Tibial nerve (tissue), 4 donors: Measurements from ENCODE around the gene TNS2. TPM values are rescaled to one million over a fixed set of nuclear protein-coding genes. Genes with fewer than 3 reads are reported as not detected.
"Not testable (repeated sequence)": the region's sequence is repeated elsewhere in the genome, so short reads cannot be mapped to it uniquely, and the experiment has no call there.

ENCODE experiments used
- DNase-seq, 2 donors: peaks; one replicate each; pipeline ENCODE4 v3.0.0-alpha.2; 2019; ENCODE audit warnings: low spot score in 2 of 2
- H3K27ac ChIP-seq, 4 donors: fragments of 200-600 bp; sonication (generic) in 3 of 4; one replicate each; pipeline ENCODE4 v1.5.1; 2017 to 2019; ENCODE audit warnings: mild to moderate bottlenecking in 1 of 4
- H3K27me3 ChIP-seq, 2 donors: fragments of 200-600 bp; sonication (generic) in 1 of 2; one replicate each; pipeline versions ENCODE4 v1.5.1 to v1.6.0; 2017 to 2019
- H3K36me3 ChIP-seq, 3 donors: fragments of 200-600 bp; sonication (generic); one replicate each; pipeline ENCODE4 v1.5.1; 2018 to 2019
- H3K4me1 ChIP-seq, 4 donors: fragments of 200-600 bp; sonication (generic) in 3 of 4; one replicate each; pipeline ENCODE4 v1.5.1; 2017 to 2019
- H3K4me3 ChIP-seq, 4 donors: fragments of 200-600 bp; sonication (generic) in 3 of 4; one replicate each; pipeline ENCODE4 v1.5.1; 2017 to 2019; ENCODE audit warnings: mild to moderate bottlenecking in 1 of 4, moderate library complexity in 1 of 4
- H3K9me3 ChIP-seq, 4 donors: fragments of 200-600 bp; sonication (generic) in 3 of 4; one replicate each; pipeline ENCODE4 v1.5.1; 2017 to 2019
- EP300 ChIP-seq, 2 donors: sonication (generic); formaldehyde crosslinking; IDR thresholded peaks; one replicate each; pipeline ENCODE4 v1.6.1; 2017; ENCODE audit warnings: antibody characterized with exemption in 2 of 2, mild to moderate bottlenecking in 1 of 2
- POLR2A ChIP-seq, 2 donors: fragments of 450-650 bp; IDR thresholded peaks; one replicate each; pipeline ENCODE4 v1.6.1; 2017; ENCODE audit warnings: antibody characterized with exemption in 2 of 2, mild to moderate bottlenecking in 2 of 2, moderate library complexity in 2 of 2
- WGBS, 2 donors: methylation state at CpG; one replicate each; pipeline ENCODE4 v1.1.5; 2018; 5-methylcytosine and 5-hydroxymethylcytosine counted together
- small RNA-seq: library from RNA; depleted of rRNA; stranded (forward); fragments of <200 nt; gene quantifications from one replicate; pipeline ENCODE3, GENCODE V24; 2016
- total RNA-seq, 4 donors: library from RNA; depleted of rRNA; stranded (reverse); fragments of >200 nt; gene quantifications; one replicate each; pipeline ENCODE4 v1.1.0, GENCODE V29; 2016
- TF ChIP-seq, protein P1 (sequence below), 5 experiments: fragments of 200-600 bp in 3 of 5; fragments of 450-650 bp in 2 of 5; sonication (generic) in 3 of 5; IDR thresholded peaks; one replicate each; pipeline ENCODE4 v1.5.1; 2016 to 2019; ENCODE audit warnings: antibody characterized with exemption in 5 of 5, mild to moderate bottlenecking in 3 of 5, moderate library complexity in 2 of 5

Gene TNS2
- total RNA-seq, 4 donors from 2014 or later, result 411 to 653 (median 546) TPM

DNA sequence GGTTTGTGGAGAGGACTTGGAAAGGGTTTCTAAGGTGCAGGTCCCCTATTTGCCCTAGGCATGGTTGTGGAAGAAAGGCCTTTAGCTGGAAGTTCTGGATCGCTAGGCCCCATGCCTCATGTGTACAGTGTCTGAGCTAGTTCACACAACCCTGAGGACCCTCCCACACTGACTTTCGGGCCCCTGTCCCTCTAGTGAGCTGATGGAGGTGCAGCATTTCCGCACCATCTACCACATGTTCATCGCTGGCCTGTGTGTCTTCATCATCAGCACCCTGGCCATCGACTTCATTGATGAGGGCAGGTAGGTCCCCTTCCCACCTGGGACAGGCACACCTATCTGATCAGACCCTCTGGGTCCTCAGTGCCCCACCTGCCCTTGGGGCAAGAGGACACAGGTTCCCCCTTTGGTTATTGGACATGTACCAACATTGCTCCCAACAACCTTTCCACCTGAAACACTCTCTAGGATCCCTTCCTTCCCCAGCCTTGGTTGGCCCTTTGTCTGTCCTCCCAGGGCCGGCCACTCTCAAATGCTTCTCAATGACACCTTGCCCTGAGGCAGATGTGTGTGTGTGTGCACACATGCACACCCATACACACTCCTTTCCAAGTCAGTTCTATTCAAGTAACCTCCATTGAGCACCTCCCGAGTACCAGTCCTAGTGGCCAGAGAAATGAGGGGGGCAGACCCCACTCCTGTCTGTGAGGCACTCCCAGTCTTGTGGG lies 56.0 kb downstream of the TNS2 start:
- Histone ChIP-seq H3K27ac (peak overlapping the region in 1 of 4 donors; percentile 49), H3K36me3 (peaks cover 0 to 15% (median 0%) of the 10 kb centered on the region in 3 donors), H3K9me3 (no peaks in the 10 kb centered on the region), H3K4me3 (no peak overlapping the region), H3K4me1 (peaks cover 0 to 54% (median 15%) of the 10 kb centered on the region in 4 donors), H3K27me3 (no peaks in the 10 kb centered on the region)
- TF ChIP-seq POLR2A (IDR thresholded peaks at IDR 0.05), result no peak
- no peak for TF ChIP-seq EP300 (IDR thresholded peaks at IDR 0.05)
- TF ChIP-seq, protein P1, sequence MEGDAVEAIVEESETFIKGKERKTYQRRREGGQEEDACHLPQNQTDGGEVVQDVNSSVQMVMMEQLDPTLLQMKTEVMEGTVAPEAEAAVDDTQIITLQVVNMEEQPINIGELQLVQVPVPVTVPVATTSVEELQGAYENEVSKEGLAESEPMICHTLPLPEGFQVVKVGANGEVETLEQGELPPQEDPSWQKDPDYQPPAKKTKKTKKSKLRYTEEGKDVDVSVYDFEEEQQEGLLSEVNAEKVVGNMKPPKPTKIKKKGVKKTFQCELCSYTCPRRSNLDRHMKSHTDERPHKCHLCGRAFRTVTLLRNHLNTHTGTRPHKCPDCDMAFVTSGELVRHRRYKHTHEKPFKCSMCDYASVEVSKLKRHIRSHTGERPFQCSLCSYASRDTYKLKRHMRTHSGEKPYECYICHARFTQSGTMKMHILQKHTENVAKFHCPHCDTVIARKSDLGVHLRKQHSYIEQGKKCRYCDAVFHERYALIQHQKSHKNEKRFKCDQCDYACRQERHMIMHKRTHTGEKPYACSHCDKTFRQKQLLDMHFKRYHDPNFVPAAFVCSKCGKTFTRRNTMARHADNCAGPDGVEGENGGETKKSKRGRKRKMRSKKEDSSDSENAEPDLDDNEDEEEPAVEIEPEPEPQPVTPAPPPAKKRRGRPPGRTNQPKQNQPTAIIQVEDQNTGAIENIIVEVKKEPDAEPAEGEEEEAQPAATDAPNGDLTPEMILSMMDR (IDR thresholded peaks at IDR 0.05), result no peak
- DNase-seq, result no peak
- WGBS, 2 donors, result 88 to 93% methylated on average over 7 of the region's 7 CpGs

DNA sequence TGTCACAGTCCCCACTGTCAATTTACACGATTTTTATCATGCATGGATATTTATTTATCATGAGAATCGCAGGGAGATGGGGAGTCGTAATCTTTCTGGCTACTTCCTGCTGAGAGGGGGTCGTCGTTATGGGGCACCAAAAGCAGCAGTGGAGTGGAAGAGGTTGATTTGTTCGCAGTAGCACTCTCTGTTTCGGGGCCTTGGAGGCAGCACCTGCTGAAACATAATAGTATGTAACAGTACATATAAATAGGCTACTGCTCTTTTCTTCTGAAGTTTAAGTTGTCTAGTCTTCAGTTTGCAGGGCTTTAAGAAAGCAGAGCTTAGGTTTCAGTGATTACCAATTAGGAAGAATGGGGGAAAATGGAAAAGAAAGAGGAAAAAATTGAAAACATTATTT lies 57.3 kb downstream of the TNS2 start:
- H3K9me3 ChIP-seq, result no peaks in the 10 kb centered on the region
- H3K4me3 ChIP-seq, result no peak overlapping the region
- 44 to 45% methylated on average over 7 of the region's 7 CpGs for WGBS, 2 donors
- H3K4me1 ChIP-seq, result peaks cover 0 to 42% (median 14%) of the 10 kb centered on the region in 4 donors
- TF ChIP-seq, protein P1 (IDR thresholded peaks at IDR 0.05), result no peak
- TF ChIP-seq POLR2A (IDR thresholded peaks at IDR 0.05) (no peak), EP300 (IDR thresholded peaks at IDR 0.05) (no peak)
- H3K27me3 ChIP-seq, result no peaks in the 10 kb centered on the region
- no peak for DNase-seq
- peaks cover 0 to 4% (median 0%) of the 10 kb centered on the region in 3 donors for H3K36me3 ChIP-seq
- no peak overlapping the region for H3K27ac ChIP-seq

DNA sequence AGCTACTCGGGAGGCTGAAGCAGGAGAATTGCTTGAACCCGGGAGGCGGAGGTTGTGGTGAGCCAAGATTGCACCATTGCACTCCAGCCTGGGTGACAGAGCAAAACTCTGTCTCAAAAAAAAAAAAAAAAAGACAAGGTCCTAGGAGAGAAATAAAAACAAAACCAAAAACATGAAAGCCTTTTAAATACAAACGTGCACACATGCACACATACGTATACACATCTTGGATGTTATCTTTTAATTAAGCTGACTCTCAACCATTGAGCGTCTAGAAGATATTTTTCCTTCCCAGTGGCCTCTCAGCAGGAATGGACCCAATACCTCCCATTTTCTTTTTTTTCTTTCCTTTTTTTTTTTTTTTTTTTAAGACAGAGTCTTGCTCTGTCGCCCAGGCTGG lies 62.6 kb downstream of the TNS2 start:
- not testable (repeated sequence) for H3K4me3 ChIP-seq, H3K27ac ChIP-seq, H3K27me3 ChIP-seq, H3K36me3 ChIP-seq, H3K9me3 ChIP-seq, DNase-seq, H3K4me1 ChIP-seq
- WGBS, 2 donors, result 90% methylated on average over 7 of the region's 7 CpGs

DNA sequence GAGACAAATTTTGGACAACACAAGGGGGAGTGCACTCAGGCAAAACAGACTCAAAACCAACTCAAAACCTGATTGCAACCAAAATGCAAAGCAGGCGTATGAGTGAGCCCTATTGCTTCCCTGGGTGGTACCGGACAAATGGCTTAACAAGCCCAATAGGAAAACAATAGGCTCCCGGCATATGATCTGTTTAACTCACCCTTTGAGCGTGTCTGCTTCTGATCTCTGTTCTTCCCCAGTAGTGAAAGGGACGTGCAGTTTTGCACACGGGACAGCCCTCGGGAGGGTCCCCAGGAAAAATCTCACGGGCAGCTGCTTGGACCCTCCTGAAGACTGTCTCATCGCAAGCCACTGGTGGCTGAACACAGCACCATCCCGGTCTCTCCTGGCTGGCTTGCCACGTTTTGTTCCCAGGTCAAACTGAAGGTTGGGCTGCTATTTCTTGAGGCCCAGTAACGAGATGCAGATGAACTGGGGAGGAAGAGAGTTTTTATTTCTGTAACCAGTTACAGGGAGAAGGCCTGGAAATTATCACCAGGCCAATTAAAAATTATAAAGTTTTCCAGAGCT lies 63.4 kb downstream of the TNS2 start:
- Histone ChIP-seq H3K36me3 (no peaks in the 10 kb centered on the region), H3K9me3 (no peaks in the 10 kb centered on the region), H3K27me3 (no peaks in the 10 kb centered on the region), H3K27ac (no peak overlapping the region), H3K4me3 (no peak overlapping the region), H3K4me1 (no peaks in the 10 kb centered on the region)
- TF ChIP-seq, protein P1 (IDR thresholded peaks at IDR 0.05), result no peak
- no peak for TF ChIP-seq POLR2A (IDR thresholded peaks at IDR 0.05)
- TF ChIP-seq EP300 (IDR thresholded peaks at IDR 0.05), result no peak
- 55 to 73% methylated on average over 12 of the region's 12 CpGs for WGBS, 2 donors
- no peak for DNase-seq

DNA sequence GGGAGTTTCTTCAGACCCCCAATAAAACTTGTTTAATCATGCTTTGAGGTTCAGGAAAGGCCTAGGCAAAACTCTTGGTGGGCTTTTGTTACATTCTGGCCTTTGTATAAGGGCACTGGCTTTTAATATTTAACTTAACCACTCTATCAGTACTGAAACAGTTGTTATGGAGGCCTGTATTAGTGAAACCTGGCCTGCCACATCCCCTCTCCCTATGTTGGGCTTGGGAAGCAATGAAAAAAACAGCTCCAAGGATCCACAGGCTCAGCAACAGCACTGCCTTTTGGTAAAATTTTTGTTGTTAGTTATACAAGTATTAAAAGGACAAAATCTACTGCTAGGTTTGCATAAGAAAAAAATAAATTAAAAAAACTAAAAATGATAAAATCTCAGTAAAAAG lies 64.1 kb downstream of the TNS2 start:
- no peak overlapping the region for H3K4me3 ChIP-seq
- no peak for DNase-seq
- H3K9me3 ChIP-seq, result no peaks in the 10 kb centered on the region
- TF ChIP-seq POLR2A (IDR thresholded peaks at IDR 0.05) (no peak), EP300 (IDR thresholded peaks at IDR 0.05) (no peak)
- TF ChIP-seq, protein P1 (IDR thresholded peaks at IDR 0.05), result no peak
- no peak overlapping the region for H3K27ac ChIP-seq
- no peaks in the 10 kb centered on the region for H3K27me3 ChIP-seq
- no peaks in the 10 kb centered on the region for H3K4me1 ChIP-seq
- H3K36me3 ChIP-seq, result no peaks in the 10 kb centered on the region

Small RNA genes within 50 kb of the gene (small RNA-seq; reads per million reads assigned to genes)
- gene MIR6757, result not detected

Other genes starting within 250 kb of the TNS2 start
- not detected for gene KRT4, start 235.9 kb upstream of the TNS2 start, total RNA-seq
- 1 to 10 TPM in 1 of 4 donors, not detected in 3; 3.9 TPM for gene KRT79, start 215.8 kb upstream of the TNS2 start, total RNA-seq
- 10 to 100 TPM in 1 of 4 donors, not detected in 3; 10.8 TPM for gene KRT78, start 201.1 kb upstream of the TNS2 start, total RNA-seq
- 10 to 100 TPM in 2 of 4 donors, 1 to 10 TPM in 1, under 1 TPM in 1; 0.20 to 19.7 (median 10.2) TPM for gene KRT8, start 145.0 kb upstream of the TNS2 start, total RNA-seq
- 1 to 10 TPM in 3 of 4 donors, under 1 TPM in 1; 0.78 to 8.1 (median 3.5) TPM for gene KRT18, start 100.9 kb upstream of the TNS2 start, total RNA-seq
- 100 to 1,000 TPM; 297 to 484 (median 401) TPM for gene EIF4B, start 43.6 kb upstream of the TNS2 start, total RNA-seq
- gene SPRYD3, start 29.3 kb downstream of the TNS2 start, total RNA-seq, result 10 to 100 TPM; 51.8 to 57.0 (median 54.3) TPM
- gene IGFBP6, start 47.6 kb downstream of the TNS2 start, total RNA-seq, result 1,000 to 10,000 TPM; 1,043 to 8,473 (median 5,787) TPM
- 1 to 10 TPM in 1 of 4 donors, under 1 TPM in 3; 0.30 to 2.9 (median 0.72) TPM for gene SOAT2, start 53.4 kb downstream of the TNS2 start, total RNA-seq
- gene ZNF740, start 130.7 kb downstream of the TNS2 start, total RNA-seq, result 10 to 100 TPM; 10.2 to 67.7 (median 22.7) TPM
- gene CSAD, start 130.9 kb downstream of the TNS2 start, total RNA-seq, result 10 to 100 TPM; 52.4 to 90.6 (median 78.7) TPM
- gene ITGB7, start 157.2 kb downstream of the TNS2 start, total RNA-seq, result 10 to 100 TPM in 2 of 4 donors, 1 to 10 TPM in 2; 3.6 to 15.1 (median 8.9) TPM
- 10 to 100 TPM; 28.0 to 32.3 (median 31.4) TPM for gene RARG, start 182.1 kb downstream of the TNS2 start, total RNA-seq
- gene ESPL1, start 218.2 kb downstream of the TNS2 start, total RNA-seq, result 1 to 10 TPM in 3 of 4 donors, not detected in 1; 2.2 to 8.7 (median 2.5) TPM
- gene PFDN5, start 245.5 kb downstream of the TNS2 start, total RNA-seq, result 100 to 1,000 TPM; 518 to 673 (median 591) TPM
- gene MYG1, start 249.6 kb downstream of the TNS2 start, total RNA-seq, result 10 to 100 TPM; 49.2 to 82.8 (median 54.3) TPM